Esophagus mucosa (tissue), 1 donor: ENCODE measurements around the gene ZMYND11. TPM values are rescaled to one million over a fixed set of nuclear protein-coding genes. Genes with fewer than 3 reads are reported as not detected.
"Not testable (repeated sequence)": the region's sequence is repeated elsewhere in the genome, so short reads cannot be mapped to it uniquely, and the experiment has no call there.

Experiments used
- ATAC-seq: fragments of 200-7000 bp; cut with Tn5 transposase; one replicate; pipeline ENCODE4 v1.9.1; 2020
- total RNA-seq: library from RNA; stranded (reverse); gene quantifications from one replicate; pipeline ENCODE4 v1.2.4, GENCODE V29; 2023
- donor health status: DM: yes; HTN: yes; CAD: no.

The ZMYND11 gene
- total RNA-seq, 1 donor from 2014 or later = 30.0 TPM

GRCh38 chr10:134247-135131 lies 766 bp upstream of the ZMYND11 start:
- peak; percentile 24 for ATAC-seq

- peak; percentile 77 for ATAC-seq
Measured at GRCh38 chr10:135601-136464, 578 bp downstream of the ZMYND11 start.

GRCh38 chr10:136465-136762 lies 1.2 kb downstream of the ZMYND11 start:
- ATAC-seq = peak; percentile 22

- ATAC-seq = peak; percentile 5
Measured at GRCh38 chr10:137031-137430, 1.8 kb downstream of the ZMYND11 start.

- ATAC-seq = no peak
Measured at GRCh38 chr10:137606-138005, 2.4 kb downstream of the ZMYND11 start.

GRCh38 chr10:142371-142770 lies 7.1 kb downstream of the ZMYND11 start:
- ATAC-seq = no peak

GRCh38 chr10:152915-153314 lies 17.7 kb downstream of the ZMYND11 start:
- ATAC-seq = no peak

GRCh38 chr10:154348-154747 lies 19.1 kb downstream of the ZMYND11 start:
- no peak for ATAC-seq

- no peak for ATAC-seq
Measured at GRCh38 chr10:167383-167782, 32.1 kb downstream of the ZMYND11 start.

GRCh38 chr10:173741-174140 lies 38.5 kb downstream of the ZMYND11 start:
- no peak for ATAC-seq

- ATAC-seq = no peak
Measured at GRCh38 chr10:176677-177076, 41.4 kb downstream of the ZMYND11 start.

- ATAC-seq = no peak
Measured at GRCh38 chr10:178208-178607, 43.0 kb downstream of the ZMYND11 start.

- ATAC-seq = no peak
Measured at GRCh38 chr10:178723-179122, 43.5 kb downstream of the ZMYND11 start.

GRCh38 chr10:182441-183201 lies 47.4 kb downstream of the ZMYND11 start:
- peak; percentile 69 for ATAC-seq

- ATAC-seq = no peak
Measured at GRCh38 chr10:184174-184573, 48.9 kb downstream of the ZMYND11 start.

GRCh38 chr10:184911-185310 lies 49.7 kb downstream of the ZMYND11 start:
- no peak for ATAC-seq

- ATAC-seq = not testable (repeated sequence)
Measured at GRCh38 chr10:185571-185970, 50.3 kb downstream of the ZMYND11 start.

GRCh38 chr10:186911-187310 lies 51.7 kb downstream of the ZMYND11 start:
- ATAC-seq = no peak

GRCh38 chr10:188546-188945 lies 53.3 kb downstream of the ZMYND11 start:
- no peak for ATAC-seq

GRCh38 chr10:190216-190615 lies 55.0 kb downstream of the ZMYND11 start:
- no peak for ATAC-seq

GRCh38 chr10:191703-192518 lies 56.7 kb downstream of the ZMYND11 start:
- ATAC-seq = no peak

- ATAC-seq = no peak
Measured at GRCh38 chr10:194281-194680, 59.0 kb downstream of the ZMYND11 start.
